ENCODE data around the gene POLR2M. TPM values are rescaled to one million over a fixed set of nuclear protein-coding genes. Genes with fewer than 3 reads are reported as not detected.

Gene POLR2M
- polyA plus RNA-seq, 3 donors: 14.4 to 29.4 (median 26.3) TPM

DNA sequence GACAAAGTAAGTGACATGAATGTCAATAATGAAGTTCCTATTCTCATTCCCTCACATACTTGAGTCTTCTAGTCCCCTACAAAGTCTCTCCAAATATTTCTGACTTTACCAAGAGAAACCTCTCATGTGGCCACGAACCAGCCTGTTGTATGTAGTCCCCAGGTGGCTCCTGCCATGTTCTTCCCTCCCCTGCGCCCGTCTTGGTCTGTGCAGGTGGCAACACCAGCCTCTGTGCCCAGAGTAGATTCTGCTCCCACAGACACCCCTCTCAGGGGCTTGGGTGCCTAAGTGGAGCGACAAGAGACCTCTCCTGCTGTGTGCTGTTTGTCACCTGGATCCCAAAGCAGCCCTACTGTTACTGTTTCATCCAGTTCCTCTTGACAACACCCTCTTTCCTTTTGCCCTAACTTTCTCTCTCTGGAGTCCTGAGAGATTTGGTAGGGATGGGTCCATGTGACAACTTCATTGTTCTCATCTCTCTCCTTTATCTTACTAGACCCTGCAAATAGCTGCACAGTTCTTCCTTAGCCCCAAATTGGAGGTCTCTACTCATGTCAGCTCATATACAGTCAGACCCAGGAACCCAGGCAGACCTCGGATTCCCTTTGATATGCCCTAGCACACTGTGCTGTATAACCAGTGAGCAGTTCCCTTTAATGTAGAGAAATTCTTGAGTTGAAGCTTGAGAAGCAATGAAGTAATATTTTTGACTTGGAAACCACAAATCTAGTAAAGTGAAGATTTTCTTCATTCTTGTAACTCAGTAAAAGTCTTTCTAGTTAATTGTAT is 56.9 kb downstream of the POLR2M start:
- DNase-seq: no peak
- 89% methylated on average over 3 of the region's 5 CpGs for WGBS (ENCODE audit: insufficient coverage)
- H3K9me3 Mint-ChIP-seq: no peaks in the 10 kb centered on the region
- no peaks in the 10 kb centered on the region for H3K27me3 ChIP-seq (ENCODE audit: control insufficient read depth in 2 of 2, insufficient read depth in 2 of 2, low read length in 2 of 2)
- H3K36me3 ChIP-seq (replicated peaks in 1 of 2; ENCODE audit: control insufficient read depth in 1 of 2, insufficient read depth in 2 of 2, low read length in 2 of 2): no peaks in the 10 kb centered on the region
- no peak overlapping the region for H3K4me2 ChIP-seq (replicated peaks; ENCODE audit: extremely low read depth, low read length, poor library complexity, severe bottlenecking)
- no peaks in the 10 kb centered on the region for H3K36me3 Mint-ChIP-seq
- peaks cover 1 to 8% (median 3%) of the 10 kb centered on the region in 3 donors for H3K27me3 Mint-ChIP-seq (ENCODE audit: low read depth in 3 of 3)
- no peaks in the 10 kb centered on the region for H3K79me2 ChIP-seq (ENCODE audit: insufficient read depth, low read length)
- H3K4me1 Mint-ChIP-seq: peaks cover 9% of the 10 kb centered on the region
- H3K4me3 Mint-ChIP-seq: no peak overlapping the region
- intact Hi-C loops (cut with micrococcal nuclease): no loop called here
- H3K4me3 ChIP-seq (replicated peaks in 1 of 3; ENCODE audit: low read depth in 2 of 3, low read length in 3 of 3): no peak overlapping the region
- no peak overlapping the region for H3K9ac ChIP-seq (ENCODE audit: insufficient read depth, low read length, poor library complexity, severe bottlenecking)
- H2AFZ ChIP-seq (ENCODE audit: insufficient read depth, low read depth, low read length, poor library complexity, severe bottlenecking): no peak overlapping the region
- no peaks in the 10 kb centered on the region for H3K9me3 ChIP-seq (replicated peaks in 1 of 2; ENCODE audit: control insufficient read depth in 1 of 2, insufficient read depth in 1 of 2, low read length in 2 of 2)
- no peak overlapping the region for H3K27ac Mint-ChIP-seq
- H3K27ac ChIP-seq (ENCODE audit: low read depth in 1 of 2, low read length in 2 of 2): no peak overlapping the region
- no peak for TF ChIP-seq CTCF (IDR thresholded peaks at IDR 0.05)
- no peaks in the 10 kb centered on the region for H4K20me1 ChIP-seq (ENCODE audit: insufficient read depth, low read length)
- peaks cover 0 to 8% of the 10 kb centered on the region in 2 donors for H3K4me1 ChIP-seq (ENCODE audit: control insufficient read depth in 1 of 2, insufficient read depth in 2 of 2, low read length in 2 of 2)

Other genes with a start within 250 kb of the POLR2M start
- gene MYZAP, start 114.8 kb upstream of the POLR2M start, polyA plus RNA-seq: under 1 TPM in 2 of 3 donors, not detected in 1; 0.12 to 0.13 TPM

Data from CD14-positive monocyte (primary cell).